PFSK-1 (cell line): ENCODE results near the gene DHPS.

Experiments
- FOXP2 ChIP-seq: optimal IDR thresholded peaks from 2 replicates; pipeline ENCODE3; 2011; ENCODE audit warnings: borderline replicate concordance, control low read depth, inconsistent platforms; ENCODE audit not compliant: insufficient read depth; ENCODE audit errors: extremely low read length, extremely low read depth
- POLR2AphosphoS5 ChIP-seq: IDR thresholded peaks from 2 replicates; pipeline ENCODE4 v1.6.1; 2012; ENCODE audit warnings: low read depth, mild to moderate bottlenecking, control low read depth, low read length, moderate library complexity
- REST ChIP-seq, 2 experiments: IDR thresholded peaks; 2 replicates each; pipeline versions ENCODE4 v1.6.1 to v1.8.0; 2011 to 2012; ENCODE audit warnings: low read depth in 2 of 2, low read length in 2 of 2, control low read depth in 1 of 2, inconsistent platforms in 1 of 2, mild to moderate bottlenecking in 1 of 2, moderate library complexity in 1 of 2; ENCODE audit not compliant: insufficient read depth in 1 of 2
- SIN3A ChIP-seq: IDR thresholded peaks from 2 replicates; pipeline ENCODE4 v1.6.1; 2012; ENCODE audit warnings: mild to moderate bottlenecking, low read length, moderate library complexity, borderline replicate concordance; ENCODE audit not compliant: insufficient read depth
- TAF1 ChIP-seq: IDR thresholded peaks from 2 replicates; pipeline ENCODE4 v1.6.1; 2012; ENCODE audit warnings: low read length, control low read depth, borderline replicate concordance; ENCODE audit not compliant: insufficient read depth

The DHPS gene

GRCh38 chr19:12667731-12668302 lies 13.9 kb downstream of the DHPS start:
- no peak for TF ChIP-seq POLR2AphosphoS5
- no peak for TF ChIP-seq FOXP2
- TF ChIP-seq REST (IDR thresholded peaks at IDR 0.05; ENCODE audit: insufficient read depth in 1 of 2, low read depth in 2 of 2, low read length in 2 of 2), result no peak
- TF ChIP-seq TAF1, result no peak
- no peak for TF ChIP-seq SIN3A

DNA sequence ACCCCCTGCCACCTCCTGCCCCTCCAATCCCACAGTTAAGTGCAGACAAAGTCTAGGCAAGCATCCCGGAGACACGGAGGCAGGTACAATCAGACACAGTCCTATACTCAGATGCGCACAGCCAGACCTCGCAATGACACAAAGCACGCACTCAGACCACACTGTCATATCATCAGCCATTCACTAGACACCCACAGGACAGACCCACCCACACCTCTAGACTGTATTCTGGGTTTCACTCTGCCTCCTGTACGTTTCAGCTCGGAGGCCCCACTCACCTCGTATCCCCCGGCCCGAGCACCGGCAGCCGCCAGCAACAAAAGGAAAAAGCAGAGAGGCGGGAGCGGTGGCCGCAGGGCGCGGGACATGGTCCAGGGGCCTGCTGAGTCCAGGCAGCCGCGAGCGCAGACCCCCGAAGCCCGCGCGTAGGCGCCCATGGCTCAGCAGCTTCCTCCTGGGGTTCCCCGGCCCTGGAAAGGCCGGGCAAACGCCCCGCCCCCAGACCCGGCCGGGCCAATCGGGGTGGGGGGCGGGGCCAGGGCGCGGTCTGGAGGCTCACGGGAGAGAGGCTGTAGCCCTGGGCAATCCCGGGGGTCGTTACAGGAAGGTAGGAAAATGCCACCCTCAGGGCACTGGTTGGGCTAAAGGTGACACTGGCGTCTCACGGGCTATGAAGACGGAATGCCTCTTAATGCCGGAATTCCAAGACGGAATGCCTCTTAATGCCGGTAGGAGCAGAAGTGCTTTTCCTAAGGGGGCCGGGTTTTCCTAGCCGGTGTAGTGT lies 15.2 kb downstream of the DHPS start, which contains the start of the genes MAN2B1 and WDR83:
Gene MAN2B1, minus strand, starts transcription at position 478 of the 784 bp plus-strand sequence. Its CDS starts 41 bp downstream, at position 437.
Gene WDR83, plus strand, starts transcription at position 543 of the 784 bp plus-strand sequence. CDS start 2,984 bp downstream, outside the sequence.
- no peak for TF ChIP-seq POLR2AphosphoS5
- TF ChIP-seq TAF1, result no peak
- TF ChIP-seq FOXP2, result no peak
- TF ChIP-seq REST (IDR thresholded peaks at IDR 0.05; ENCODE audit: insufficient read depth in 1 of 2, low read depth in 2 of 2, low read length in 2 of 2), result no peak

DNA sequence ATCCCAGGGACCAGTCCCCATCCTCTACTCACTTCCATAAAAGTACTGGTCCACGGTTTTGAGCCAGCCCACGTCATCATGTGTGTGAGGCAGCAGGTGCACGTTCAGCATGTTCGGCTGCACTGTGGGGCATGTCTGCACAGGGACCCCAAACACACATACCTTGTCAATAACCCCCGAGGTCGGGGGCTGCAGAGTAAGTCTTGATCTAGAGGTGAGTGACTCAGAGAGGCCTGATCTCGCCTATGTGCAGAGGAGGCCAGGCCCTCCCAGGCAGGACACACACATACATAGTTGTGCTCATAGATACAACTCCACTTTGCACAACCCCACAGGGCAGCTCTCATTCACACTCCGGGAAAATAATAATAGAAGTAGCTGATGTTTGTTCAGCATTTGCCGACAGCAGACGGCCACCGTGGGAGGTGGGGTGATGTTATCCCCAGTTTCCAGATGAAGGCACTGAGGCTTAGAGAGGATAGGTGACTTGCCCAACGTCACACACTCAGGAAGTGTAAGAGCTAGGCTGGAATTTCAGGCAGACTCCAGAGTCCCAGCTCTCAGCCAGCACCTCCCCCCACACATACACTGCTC lies 15.9 kb downstream of the DHPS start:
- no peak for TF ChIP-seq SIN3A
- TF ChIP-seq FOXP2, result no peak
- TF ChIP-seq TAF1, result no peak
- TF ChIP-seq REST (IDR thresholded peaks at IDR 0.05; ENCODE audit: insufficient read depth in 1 of 2, low read depth in 2 of 2, low read length in 2 of 2), result no peak
- no peak for TF ChIP-seq POLR2AphosphoS5

- no peak for TF ChIP-seq POLR2AphosphoS5
- no peak for TF ChIP-seq TAF1
- TF ChIP-seq SIN3A, result no peak
- TF ChIP-seq FOXP2, result no peak
- no peak for TF ChIP-seq REST (IDR thresholded peaks at IDR 0.05; ENCODE audit: insufficient read depth in 1 of 2, low read depth in 2 of 2, low read length in 2 of 2)
These were observed 16.5 kb downstream of the DHPS start for GRCh38 chr19:12665281-12665573.
